NK-92 treated with Interleukin-12 subunit alpha and Interleukin-12 subunit beta, amount 100 ng/mL, for 24 hours (cell line): ENCODE measurements around the gene NECTIN2.
"Not testable (repeated sequence)": the region's sequence is repeated elsewhere in the genome, so short reads cannot be mapped to it uniquely, and the experiment has no call there.

ENCODE experiments used
- DNase-seq: peaks from one replicate; lab custom pipeline; 2025; lab: John Stamatoyannopoulos, UW

The NECTIN2 gene

DNA sequence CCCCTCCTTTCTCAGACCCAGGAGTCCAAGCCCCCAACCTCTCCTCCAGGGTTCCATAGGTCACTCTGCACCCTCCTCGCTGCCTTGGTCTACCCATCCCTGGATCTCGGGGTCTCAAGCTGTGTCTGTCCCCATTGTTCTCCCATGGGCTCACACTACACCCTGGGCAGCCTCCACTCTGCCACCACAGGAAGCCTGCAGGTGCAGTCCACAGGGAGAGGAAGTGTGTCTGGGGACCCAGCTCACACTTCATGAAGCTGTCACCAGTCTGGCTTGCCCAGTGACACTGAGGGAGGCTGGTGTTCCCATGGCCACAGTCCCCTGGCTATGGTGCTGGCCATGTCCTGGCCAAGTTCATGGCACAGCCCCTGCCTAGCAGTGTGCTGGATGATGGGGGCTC lies 5.3 kb downstream of the NECTIN2 start:
- DNase-seq = no peak

DNA sequence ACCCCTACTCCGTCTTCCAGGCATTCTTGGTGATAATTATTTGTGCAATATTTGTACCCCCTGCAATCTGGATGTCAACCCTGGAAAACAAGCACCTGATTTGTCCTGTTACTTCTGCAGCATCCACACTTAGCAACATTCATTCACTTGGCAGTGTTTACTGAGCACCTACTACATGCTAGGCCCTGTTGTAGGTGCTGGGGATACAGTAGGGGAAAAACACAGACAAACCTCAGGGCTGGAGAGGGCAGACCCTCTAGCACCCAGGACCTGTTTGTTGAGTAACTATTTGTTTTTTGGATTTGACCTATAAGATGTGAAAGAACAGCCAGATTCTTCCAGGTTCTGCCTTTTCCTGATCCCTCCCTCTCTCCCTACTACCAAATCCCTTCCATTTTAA lies 9.5 kb downstream of the NECTIN2 start:
- no peak for DNase-seq

DNA sequence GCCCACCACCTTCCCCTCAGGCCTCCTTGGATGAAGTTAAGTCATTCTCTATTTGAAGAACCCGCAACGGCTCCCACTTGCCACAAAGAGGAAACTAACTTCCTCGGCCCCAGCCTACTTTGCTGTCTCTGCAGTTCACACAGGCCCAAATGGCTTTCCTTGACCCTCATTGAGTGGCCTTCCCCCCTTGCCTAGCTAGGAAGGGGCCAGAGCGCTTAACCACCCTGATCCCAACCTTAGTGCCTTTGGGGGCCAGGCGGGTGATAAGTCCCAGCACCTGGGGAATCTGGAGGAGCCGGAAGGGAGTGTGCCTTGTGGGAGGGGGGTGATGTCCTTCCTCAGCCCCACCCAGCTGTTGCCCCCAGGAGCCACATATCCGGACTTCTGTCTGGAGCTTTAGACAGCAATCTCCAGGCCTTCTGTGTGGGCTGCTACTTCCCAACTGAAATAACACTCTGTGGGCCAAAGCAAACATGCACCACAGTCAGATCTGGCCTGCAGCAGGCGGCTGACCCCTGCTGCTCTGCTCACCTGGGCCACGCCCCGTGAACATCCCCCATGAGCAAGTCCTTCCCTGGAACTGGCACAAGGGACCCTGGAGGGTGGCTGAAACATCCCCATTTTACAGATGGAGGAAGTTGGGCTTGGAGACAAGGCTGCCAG lies 10.5 kb downstream of the NECTIN2 start:
- DNase-seq = no peak

DNA sequence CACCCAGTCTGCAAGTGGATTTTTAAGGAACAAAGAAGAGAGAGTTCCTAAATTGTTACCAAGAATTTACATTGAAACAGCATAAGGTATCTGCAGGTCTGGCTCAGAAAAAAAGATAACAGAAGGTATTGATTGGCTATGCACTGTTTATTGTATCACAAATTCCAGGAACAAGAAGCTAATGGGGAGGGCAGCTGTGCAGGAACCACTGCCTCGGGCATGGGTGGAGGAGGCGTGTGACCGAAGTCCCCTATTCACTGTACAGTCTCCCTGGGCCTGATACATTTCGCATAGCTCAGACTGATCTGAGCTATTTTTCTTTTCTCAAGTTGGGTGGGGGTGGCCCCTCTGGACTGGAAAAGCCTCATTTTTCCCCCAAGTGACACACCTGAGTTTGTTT lies 11.7 kb downstream of the NECTIN2 start:
- no peak for DNase-seq

DNA sequence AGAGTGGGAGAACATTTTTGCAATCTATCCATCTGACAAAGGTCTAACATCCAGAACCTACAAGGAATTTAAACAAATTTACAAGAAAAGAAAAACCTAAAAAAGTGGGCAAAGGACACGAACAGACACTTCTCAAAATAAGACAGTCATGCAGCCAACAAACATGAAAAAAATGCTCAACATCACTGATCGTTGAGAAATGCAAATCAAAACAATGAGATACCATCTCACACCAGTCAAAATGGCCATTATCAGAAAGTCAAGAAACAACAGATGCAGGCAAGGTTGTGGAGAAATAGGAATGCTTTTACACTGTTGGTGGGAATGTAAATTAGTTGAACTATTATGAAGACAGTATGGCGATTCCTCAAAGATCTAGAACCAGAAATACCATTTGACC lies 15.5 kb downstream of the NECTIN2 start:
- DNase-seq = not testable (repeated sequence)

DNA sequence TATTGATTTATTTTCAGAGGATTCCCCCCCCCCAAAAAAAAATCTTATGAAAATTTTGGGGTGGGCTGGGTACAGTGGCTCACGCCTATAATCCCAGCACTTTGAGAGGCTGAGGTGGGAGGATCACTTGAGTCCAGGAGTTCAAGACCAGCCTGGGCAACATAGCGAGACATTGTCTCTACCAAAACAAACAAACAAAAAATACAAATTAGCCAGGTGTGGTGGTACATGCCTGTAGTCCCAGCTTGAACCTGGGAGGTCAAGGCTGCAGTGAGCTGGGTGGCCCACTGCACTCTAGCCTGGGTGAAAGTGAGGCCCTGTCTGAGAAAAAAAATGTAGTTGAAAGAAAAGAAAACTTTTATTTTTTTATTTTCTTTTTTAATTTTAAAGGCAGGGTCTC lies 17.9 kb downstream of the NECTIN2 start:
- DNase-seq = no peak

DNA sequence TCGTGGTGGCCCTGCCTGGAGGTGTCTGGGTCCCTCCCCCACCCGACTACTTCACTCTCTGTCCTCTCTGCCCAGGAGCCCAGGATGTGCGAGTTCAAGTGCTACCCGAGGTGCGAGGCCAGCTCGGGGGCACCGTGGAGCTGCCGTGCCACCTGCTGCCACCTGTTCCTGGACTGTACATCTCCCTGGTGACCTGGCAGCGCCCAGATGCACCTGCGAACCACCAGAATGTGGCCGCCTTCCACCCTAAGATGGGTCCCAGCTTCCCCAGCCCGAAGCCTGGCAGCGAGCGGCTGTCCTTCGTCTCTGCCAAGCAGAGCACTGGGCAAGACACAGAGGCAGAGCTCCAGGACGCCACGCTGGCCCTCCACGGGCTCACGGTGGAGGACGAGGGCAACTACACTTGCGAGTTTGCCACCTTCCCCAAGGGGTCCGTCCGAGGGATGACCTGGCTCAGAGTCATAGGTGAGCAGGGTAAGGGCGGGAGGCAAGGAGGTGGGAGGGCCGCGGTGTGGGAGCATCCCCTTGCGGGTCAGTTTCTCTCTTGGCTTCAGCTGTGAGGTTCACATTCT lies 19.2 kb downstream of the NECTIN2 start:
- DNase-seq = no peak

DNA sequence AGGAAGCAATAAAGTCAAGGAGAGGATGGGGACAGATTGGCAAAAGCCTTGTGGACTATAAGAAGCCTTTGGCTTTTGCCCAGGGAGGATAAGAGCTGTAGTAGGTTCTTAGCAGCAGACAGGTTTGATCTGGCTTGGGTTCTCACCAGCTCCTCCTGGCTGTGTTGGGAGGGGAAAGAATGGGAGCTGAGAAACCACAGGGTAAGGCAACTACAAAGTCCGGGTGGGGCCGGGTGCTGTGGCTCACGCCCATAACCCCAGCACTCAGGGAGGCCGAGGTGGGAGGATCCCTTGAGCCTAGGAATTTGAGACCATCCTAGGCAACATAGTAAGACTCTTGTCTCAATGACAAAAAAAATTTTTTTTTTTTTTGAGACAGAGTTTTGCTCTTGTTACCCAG lies 20.6 kb downstream of the NECTIN2 start:
- DNase-seq = no peak

DNA sequence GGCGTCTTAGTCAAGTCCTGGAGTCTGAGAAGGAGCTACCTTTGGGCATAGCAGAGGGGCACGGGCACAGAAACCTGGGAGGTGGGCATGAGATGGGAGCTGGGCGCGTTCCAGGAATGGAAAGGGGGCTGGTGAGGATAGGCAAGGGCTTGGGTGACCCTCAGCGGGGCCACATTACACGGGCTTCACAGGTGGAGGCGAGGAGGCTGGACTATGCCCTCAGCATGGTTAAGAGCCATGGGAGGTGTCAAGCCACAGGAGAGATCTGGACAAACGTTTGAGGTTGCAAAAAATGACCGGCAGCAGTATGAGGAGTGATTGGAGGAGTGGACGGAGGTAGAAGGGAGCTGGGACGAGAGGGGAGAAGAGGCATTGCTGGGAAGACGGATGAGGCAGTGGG lies 21.5 kb downstream of the NECTIN2 start:
- DNase-seq = no peak

DNA sequence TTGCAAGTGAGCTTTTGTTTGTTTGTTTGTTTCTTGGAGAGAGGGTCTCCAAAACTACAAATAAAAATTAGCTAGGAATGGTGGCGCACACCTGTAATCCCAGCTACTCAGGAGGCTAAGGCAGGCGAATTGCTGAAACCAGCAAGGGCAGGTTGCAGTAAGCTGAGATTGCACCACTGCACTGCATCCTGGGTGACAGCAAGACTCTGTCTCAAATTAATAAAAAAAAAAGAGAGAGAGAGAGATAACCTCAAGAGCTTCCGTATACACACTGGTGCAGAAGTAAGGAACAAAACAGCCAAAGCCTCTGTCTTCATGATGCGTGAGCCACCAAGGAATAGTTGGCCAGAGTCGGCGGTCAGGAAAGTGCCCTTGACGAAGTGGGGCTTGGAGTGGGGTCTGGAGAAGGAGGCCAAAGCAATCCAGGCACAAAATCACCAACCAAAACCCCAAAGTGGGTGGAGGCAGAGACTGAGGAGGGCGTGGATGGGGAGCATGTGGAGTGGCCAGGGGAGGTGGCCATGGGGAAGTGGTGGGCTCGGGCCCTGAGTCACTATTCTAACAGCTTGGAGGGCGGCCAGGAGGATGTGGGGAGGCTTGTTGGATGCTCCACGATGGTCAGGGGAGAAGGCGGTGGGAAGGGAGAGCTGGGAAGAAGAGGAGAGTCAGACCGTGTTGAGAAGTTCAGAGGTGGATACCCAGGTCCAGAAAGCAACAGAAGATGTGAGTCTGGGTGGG lies 23.8 kb downstream of the NECTIN2 start:
- no peak for DNase-seq

DNA sequence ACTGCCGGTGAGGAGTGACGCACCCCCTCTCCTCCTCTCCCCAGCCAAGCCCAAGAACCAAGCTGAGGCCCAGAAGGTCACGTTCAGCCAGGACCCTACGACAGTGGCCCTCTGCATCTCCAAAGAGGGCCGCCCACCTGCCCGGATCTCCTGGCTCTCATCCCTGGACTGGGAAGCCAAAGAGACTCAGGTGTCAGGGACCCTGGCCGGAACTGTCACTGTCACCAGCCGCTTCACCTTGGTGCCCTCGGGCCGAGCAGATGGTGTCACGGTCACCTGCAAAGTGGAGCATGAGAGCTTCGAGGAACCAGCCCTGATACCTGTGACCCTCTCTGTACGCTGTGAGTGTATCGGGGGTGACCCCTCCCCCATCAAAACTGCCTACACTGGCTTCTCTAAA lies 25.7 kb downstream of the NECTIN2 start:
- DNase-seq = no peak

DNA sequence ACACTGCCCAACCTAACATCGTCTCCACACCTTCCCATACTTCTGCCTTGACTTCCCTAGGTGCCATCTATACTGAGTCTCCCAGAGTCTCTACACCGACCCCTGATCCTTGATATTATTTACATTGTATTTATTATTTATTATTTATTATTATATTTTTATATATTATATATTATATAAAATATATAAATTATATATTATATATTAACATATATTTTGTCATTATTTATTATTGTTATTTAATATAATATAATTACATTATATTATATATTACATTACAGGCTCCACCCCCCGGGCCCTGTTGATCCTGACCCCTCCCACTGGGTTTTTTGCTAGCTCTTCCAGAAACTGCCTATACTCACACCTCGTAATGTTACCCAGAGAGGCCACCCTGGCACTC lies 26.6 kb downstream of the NECTIN2 start:
- DNase-seq = no peak

DNA sequence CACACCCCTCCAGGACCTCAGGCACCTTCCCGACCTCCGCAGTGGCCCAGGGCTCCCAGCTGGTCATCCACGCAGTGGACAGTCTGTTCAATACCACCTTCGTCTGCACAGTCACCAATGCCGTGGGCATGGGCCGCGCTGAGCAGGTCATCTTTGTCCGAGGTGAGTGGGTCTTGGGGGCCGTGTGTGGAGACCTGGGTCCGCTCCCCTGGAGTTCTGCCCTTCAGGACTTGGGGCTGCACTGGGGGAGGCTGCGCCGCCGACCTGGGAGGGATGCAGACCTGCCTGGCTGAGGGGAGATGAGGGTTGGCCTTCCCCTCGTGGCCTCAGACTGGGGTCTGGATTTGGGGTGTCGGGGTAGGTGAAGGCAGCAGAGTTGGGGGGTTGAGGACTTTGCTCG lies 28.2 kb downstream of the NECTIN2 start:
- no peak for DNase-seq

DNA sequence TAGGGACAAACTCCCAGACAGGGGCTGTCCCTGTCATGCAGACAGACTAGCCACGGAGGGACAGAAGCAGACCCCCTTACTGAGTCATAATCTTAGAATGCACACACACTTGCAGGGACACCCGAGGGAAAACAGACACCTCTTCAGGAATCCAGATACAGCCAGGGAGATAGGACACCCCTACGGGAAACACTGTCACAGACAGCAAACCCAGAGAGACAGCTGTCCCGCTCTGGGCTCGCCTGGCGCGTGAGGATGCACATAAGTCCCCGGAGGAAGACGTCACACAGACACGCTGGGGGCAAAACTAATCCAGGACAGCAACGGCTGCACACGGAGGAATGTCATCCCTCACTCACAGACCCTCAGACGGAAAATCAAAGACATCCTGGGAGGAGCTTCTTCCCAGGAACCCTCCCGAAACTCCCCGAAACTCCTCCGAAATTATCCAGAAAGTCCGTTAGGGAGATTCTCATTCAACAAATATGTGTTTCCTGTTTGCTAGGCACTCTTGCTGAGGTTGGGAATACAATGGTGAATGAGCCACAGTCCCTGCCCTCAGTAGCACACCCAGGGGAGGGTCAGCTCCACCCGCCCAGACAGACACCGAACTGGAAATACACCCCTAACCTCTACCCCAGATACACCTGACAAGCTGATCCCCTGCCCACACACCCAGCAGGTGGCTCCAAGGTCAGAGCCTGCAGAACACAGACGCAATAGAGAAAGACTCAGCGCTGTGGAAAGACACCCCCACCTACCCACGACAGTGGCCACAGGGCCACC lies 29.8 kb downstream of the NECTIN2 start:
- DNase-seq = no peak

DNA sequence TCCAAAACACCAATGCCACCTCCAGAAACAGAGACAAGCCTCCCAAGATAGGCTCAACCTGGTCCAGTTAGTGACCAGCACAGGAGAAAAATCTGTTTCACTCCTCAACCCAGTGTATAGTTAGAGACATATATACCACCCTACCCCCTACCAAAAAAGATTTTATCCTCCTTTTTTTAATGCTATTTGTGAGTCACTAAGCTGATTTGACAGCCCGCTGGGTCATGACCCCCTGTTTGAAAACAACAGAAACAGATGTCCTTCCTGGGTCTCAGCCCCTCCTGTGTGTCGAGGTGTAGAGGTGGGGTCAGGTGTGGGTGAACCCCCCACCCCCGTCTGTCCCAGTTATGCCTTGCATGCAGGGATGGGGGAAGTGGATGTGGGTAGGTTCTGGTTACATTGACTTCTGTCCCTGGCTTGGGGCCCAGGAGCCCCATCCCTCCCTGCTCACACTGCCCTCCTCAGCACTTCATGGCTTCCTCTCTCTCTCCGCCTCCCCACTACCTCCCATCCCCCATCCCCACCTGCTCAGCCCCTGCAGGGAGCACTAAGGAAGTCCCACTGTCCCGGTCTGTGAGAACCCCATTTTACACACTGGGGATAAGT lies 30.9 kb downstream of the NECTIN2 start:
- no peak for DNase-seq

DNA sequence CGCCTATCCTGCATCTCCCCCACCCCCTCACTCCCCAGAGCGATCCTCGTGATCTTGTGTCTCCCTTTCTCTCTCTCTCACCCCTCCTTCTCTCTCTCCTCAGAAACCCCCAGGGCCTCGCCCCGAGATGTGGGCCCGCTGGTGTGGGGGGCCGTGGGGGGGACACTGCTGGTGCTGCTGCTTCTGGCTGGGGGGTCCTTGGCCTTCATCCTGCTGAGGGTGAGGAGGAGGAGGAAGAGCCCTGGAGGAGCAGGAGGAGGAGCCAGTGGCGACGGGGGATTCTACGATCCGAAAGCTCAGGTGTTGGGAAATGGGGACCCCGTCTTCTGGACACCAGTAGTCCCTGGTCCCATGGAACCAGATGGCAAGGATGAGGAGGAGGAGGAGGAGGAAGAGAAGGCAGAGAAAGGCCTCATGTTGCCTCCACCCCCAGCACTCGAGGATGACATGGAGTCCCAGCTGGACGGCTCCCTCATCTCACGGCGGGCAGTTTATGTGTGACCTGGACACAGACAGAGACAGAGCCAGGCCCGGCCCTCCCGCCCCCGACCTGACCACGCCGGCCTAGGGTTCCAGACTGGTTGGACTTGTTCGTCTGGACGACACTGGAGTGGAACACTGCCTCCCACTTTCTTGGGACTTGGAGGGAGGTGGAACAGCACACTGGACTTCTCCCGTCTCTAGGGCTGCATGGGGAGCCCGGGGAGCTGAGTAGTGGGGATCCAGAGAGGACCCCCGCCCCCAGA lies 32.2 kb downstream of the NECTIN2 start:
- no peak for DNase-seq

DNA sequence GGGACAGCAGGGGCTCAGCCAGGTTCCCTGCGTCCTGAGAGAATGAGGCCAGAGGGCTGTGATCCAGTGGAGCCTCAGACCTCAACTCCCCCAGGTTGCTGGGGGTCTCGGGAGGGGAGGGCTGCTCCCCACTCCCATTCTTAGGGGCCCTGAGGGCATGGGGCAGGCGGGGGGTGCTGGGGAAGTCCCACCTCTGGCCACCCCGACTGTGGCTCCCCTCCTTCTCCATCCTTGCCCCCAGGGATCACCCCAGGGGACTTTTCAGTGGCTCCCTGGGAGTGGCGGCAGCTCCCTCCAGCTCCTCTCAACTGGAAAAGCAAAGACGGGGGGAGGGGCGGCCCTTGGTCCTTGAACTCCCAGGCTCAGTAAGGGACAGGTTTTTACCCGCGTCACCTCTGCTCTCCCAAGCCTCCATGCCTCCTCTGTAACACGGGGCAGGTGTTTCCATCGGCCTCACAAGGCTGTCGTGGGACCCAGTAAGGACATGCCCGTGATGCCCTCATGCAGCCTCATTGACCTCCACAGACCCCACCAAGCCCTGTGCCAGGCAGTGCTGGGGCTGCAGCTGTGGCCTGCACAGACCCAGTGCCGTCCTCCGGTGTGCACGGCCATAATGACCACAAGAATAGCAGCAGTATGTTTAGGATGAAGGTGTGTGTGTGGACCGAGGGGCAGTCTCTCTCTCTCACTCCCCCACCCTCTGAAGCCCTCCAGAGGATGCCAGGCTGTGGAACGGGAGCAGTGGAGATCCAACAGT lies 33.4 kb downstream of the NECTIN2 start:
- no peak for DNase-seq

DNA sequence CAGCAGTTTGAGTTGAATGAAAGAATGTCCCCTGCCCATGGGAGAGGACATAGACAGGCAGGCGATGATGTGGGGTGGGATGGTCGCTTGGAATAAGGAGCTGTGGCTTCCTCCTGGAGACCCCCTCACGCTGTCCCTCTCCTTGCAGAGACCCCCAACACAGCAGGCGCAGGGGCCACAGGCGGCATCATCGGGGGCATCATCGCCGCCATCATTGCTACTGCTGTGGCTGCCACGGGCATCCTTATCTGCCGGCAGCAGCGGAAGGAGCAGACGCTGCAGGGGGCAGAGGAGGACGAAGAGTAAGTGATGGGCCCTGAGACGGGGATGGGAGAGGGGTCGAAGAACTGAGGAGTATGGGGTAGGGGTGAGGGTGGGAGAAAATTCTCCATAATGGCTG lies 36.0 kb downstream of the NECTIN2 start:
- DNase-seq = no peak

DNA sequence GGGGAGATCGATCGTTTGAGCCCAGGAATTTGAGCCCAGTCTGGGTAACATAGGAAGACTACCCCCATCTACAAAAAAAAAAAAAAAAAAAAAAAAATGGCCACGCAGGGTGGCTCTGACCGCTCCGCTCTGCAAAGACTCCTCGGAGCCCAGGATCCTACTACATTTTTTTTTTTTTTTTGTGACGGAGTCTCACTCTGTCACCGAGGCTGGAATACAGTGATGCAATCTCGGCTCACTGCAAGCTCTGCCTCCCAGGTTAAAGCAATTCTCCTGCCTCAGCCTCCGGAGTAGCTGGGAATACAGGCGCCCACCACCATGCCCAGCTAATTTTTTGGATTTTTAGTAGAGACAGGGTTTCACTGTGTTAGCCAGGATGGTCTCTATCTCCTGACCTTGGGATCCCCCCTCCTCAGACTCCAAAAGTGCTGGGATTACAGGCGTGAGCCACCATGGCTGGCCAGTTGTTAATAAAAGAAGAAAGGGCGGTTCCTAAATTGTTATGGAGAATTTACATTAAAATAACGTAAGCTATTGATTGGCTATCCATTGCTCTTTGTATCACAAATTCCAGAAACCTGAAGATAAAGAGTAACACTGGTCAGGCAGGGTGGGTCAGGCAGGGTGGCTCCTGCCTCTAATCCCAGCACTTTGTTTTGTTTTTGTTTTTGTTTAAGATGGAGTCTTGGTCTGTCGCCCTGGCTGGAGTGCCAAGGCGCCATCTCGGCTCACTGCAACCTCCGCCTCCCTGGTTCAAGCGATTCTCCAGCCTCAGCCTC lies 36.7 kb downstream of the NECTIN2 start:
- not testable (repeated sequence) for DNase-seq

DNA sequence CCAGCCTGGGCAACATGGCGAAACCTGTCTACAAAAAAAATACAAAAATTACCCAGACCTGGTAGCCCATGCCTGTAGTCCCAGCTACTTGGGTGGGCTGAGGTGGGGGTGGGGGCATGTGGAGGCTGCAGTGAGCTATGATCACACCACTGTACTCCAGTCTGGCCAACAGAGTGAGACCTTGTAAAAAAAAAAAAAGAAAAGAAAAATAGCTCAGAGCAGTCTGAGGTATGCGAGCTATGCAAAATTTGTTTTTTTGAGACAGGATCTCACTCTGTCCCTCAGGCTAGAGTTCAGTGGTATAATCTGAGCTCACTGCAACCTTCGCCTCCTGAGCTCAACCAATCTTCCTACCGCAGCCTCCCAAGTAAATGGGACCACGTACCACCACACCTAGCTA lies 37.8 kb downstream of the NECTIN2 start:
- no peak for DNase-seq
